ENCODE measurements around the gene HUNK.
"Not testable (repeated sequence)": the region's sequence is repeated elsewhere in the genome, so short reads cannot be mapped to it uniquely, and the experiment has no call there.

HUNK gene

DNA sequence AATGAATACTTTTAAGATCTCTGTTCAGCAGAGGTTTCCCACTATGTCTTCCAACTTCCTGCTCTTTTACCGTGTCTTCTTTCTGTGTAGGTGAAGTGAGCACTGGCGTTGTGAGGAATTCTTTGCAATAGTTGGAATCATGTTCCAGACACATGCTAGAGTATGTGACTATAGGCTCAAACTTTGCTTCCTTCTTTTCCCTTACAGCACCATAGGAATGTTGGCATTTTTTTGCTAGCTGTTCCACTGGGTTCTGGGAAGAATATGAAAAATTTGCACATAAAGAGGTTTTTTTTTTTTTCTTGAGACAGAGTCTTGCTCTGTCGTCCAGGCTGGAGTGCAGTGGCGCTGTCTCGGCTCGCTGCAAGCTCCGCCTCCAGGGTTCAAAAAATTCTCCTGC is 15.7 kb upstream of the HUNK start:
- DNase-seq (ENCODE audit: insufficient read length, low spot score): no peak
- TF ChIP-seq, protein P1, sequence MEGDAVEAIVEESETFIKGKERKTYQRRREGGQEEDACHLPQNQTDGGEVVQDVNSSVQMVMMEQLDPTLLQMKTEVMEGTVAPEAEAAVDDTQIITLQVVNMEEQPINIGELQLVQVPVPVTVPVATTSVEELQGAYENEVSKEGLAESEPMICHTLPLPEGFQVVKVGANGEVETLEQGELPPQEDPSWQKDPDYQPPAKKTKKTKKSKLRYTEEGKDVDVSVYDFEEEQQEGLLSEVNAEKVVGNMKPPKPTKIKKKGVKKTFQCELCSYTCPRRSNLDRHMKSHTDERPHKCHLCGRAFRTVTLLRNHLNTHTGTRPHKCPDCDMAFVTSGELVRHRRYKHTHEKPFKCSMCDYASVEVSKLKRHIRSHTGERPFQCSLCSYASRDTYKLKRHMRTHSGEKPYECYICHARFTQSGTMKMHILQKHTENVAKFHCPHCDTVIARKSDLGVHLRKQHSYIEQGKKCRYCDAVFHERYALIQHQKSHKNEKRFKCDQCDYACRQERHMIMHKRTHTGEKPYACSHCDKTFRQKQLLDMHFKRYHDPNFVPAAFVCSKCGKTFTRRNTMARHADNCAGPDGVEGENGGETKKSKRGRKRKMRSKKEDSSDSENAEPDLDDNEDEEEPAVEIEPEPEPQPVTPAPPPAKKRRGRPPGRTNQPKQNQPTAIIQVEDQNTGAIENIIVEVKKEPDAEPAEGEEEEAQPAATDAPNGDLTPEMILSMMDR (IDR thresholded peaks at IDR 0.05; ENCODE audit: insufficient read depth, missing control alignments): no peak
- FAIRE-seq: no peak

DNA sequence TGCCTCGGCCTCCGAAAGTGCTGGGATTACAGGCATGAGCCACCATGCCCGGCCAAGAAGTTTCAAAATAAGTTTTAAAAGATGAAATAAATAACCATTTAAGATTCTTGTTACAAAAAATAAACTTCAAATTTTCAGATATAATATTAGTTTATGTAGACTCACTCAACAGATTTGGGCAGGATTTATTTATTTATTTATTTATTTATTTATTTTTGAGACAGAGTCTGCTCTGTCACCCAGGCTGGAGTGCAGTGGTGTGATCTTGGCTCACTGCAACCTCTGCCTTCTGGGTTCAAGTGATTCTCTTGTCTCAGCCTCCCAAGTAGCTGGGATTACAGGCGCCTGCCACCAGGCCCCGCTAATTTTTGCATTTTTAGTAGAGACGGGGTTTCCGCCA is 15.2 kb upstream of the HUNK start:
- not testable (repeated sequence) for DNase-seq (ENCODE audit: insufficient read length, low spot score); FAIRE-seq

- DNase-seq (ENCODE audit: insufficient read length, low spot score): no peak
- TF ChIP-seq, protein P1 (IDR thresholded peaks at IDR 0.05; ENCODE audit: insufficient read depth, missing control alignments): no peak
- FAIRE-seq: no peak
These were observed 12.0 kb upstream of the HUNK start for GRCh38 chr21:31860851-31861250.

DNA sequence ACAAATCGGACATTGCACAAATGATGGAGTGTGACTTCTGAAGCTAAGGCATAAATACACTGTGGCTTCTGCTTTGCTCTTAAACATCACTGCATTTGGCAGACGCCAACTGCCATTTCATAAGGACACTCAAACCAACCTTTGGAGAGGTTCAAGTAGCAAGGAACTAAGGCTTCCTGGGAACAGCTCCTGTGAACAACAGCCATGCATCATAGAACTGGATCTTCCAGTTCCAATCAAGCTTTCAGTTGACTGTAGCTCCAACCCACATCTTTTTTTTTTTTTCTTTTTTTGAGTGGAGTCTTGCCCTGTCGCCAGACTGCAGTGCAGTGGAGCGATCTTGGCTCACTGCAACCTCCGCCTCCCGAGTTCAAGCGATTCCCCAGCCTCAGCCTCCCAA is 10.7 kb upstream of the HUNK start:
- TF ChIP-seq, protein P1 (IDR thresholded peaks at IDR 0.05; ENCODE audit: insufficient read depth, missing control alignments): no peak
- FAIRE-seq: no peak
- DNase-seq (ENCODE audit: insufficient read length, low spot score): no peak

GRCh38 chr21:31865429-31865970 is 7.3 kb upstream of the HUNK start:
- no peak for DNase-seq (ENCODE audit: insufficient read length, low spot score)
- FAIRE-seq: no peak
- TF ChIP-seq, protein P1 (IDR thresholded peaks at IDR 0.05; ENCODE audit: insufficient read depth, missing control alignments): no peak

- no peak for FAIRE-seq
- peak; percentile 55 for DNase-seq (ENCODE audit: insufficient read length, low spot score)
- TF ChIP-seq, protein P1 (IDR thresholded peaks at IDR 0.05; ENCODE audit: insufficient read depth, missing control alignments): peak; percentile 76
These were observed 6.7 kb upstream of the HUNK start for GRCh38 chr21:31866077-31866511.

DNA sequence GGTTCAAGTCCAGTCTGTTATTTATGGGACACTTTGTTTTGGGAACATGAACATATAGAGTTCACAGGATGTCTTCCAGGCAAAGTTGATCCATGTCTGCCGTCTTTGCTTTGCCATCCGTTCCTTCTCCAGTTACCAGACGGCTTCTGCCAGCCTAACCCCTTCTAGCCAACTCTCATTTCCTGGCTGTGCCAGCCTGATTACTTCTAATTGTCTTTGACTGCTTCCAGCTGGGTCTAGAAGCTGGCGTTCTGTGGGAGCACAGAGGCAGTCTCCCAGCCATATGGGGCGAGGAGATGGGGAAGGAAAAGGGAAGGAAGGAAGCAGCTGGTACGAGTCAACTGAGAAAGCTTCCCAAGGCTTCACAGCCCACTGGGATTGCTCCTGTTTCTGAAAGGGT is 3.1 kb upstream of the HUNK start:
- TF ChIP-seq, protein P1 (IDR thresholded peaks at IDR 0.05; ENCODE audit: insufficient read depth, missing control alignments): no peak
- no peak for DNase-seq (ENCODE audit: insufficient read length, low spot score)
- FAIRE-seq: no peak

Measured in D721Med (cell line).